ENCODE data around the gene LARGE1. TPM values are rescaled to one million over a fixed set of nuclear protein-coding genes. Genes with fewer than 3 reads are reported as not detected.

The LARGE1 gene
- total RNA-seq, 2 donors from 2014 or later, result 12.5 to 21.1 TPM

GRCh38 chr22:33891455-33891854, 28.8 kb downstream of the LARGE1 start:
- no peak for TF ChIP-seq CTCF (IDR thresholded peaks at IDR 0.05)
- no peak for TF ChIP-seq POLR2A (IDR thresholded peaks at IDR 0.05)
- WGBS, 2 donors, result 74 to 80% methylated on average over 5 of the region's 5 CpGs
- ATAC-seq, result no peak

GRCh38 chr22:33889748-33890147, 30.5 kb downstream of the LARGE1 start:
- ATAC-seq, result no peak
- intact Hi-C loops (cut with DNase I), result no loop called here
- H3K36me3 ChIP-seq (replicated peaks in 1 of 2; ENCODE audit: insufficient read depth in 1 of 2, low read depth in 2 of 2), result no peaks in the 10 kb centered on the region
- no peak for DNase-seq
- peaks cover 19% of the 10 kb centered on the region for H3K4me1 ChIP-seq
- no peaks in the 10 kb centered on the region for H3K9me3 ChIP-seq
- H3K27me3 ChIP-seq, result no peaks in the 10 kb centered on the region
- TF ChIP-seq POLR2A (IDR thresholded peaks at IDR 0.05) (no peak), CTCF (IDR thresholded peaks at IDR 0.05) (no peak)
- H3K4me3 ChIP-seq, result no peak overlapping the region
- WGBS, 2 donors, result 82 to 92% methylated on average over 4 to 5 of the region's 5 CpGs
- no peak overlapping the region for H3K27ac ChIP-seq

More at GRCh38 chr22:33891455-33891854, 28.8 kb downstream of the LARGE1 start:
- Histone ChIP-seq H3K27ac (no peak overlapping the region), H3K27me3 (no peaks in the 10 kb centered on the region), H3K36me3 (replicated peaks in 1 of 2; ENCODE audit: insufficient read depth in 1 of 2, low read depth in 2 of 2) (no peaks in the 10 kb centered on the region), H3K9me3 (no peaks in the 10 kb centered on the region), H3K4me1 (peaks cover 18% of the 10 kb centered on the region), H3K4me3 (no peak overlapping the region)
- DNase-seq, result no peak
- intact Hi-C loops (cut with DNase I), result no loop called here

DNA sequence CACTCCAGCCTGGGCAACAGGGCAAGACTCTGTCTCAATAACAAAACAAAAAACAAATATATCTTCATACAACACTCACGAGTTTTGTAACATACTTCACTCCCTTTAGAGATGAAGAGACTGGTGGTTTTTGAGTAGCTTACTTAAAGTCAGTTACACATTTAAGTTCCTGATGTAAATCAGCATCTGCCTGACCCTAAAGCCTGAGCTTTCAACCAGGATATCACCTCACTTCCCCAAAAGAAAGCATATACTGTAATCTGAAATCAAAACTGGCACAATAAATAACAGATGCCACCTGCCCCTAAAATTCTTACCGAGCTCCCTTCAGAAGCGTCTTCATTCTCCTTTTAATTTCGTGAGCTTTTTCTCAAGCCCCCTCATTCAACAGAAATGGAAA, 31.5 kb downstream of the LARGE1 start:
- H3K9me3 ChIP-seq, result no peaks in the 10 kb centered on the region
- no peak for DNase-seq
- intact Hi-C loops (cut with DNase I), result no loop called here
- H3K4me3 ChIP-seq, result no peak overlapping the region
- TF ChIP-seq CTCF (IDR thresholded peaks at IDR 0.05) (no peak), POLR2A (IDR thresholded peaks at IDR 0.05) (no peak)
- H3K36me3 ChIP-seq (replicated peaks in 1 of 2; ENCODE audit: insufficient read depth in 1 of 2, low read depth in 2 of 2), result no peaks in the 10 kb centered on the region
- WGBS, 2 donors, result 76 to 87% methylated on average over 4 of the region's 4 CpGs
- no peaks in the 10 kb centered on the region for H3K27me3 ChIP-seq
- no peak for ATAC-seq
- H3K4me1 ChIP-seq, result peaks cover 17% of the 10 kb centered on the region
- H3K27ac ChIP-seq, result no peak overlapping the region

DNA sequence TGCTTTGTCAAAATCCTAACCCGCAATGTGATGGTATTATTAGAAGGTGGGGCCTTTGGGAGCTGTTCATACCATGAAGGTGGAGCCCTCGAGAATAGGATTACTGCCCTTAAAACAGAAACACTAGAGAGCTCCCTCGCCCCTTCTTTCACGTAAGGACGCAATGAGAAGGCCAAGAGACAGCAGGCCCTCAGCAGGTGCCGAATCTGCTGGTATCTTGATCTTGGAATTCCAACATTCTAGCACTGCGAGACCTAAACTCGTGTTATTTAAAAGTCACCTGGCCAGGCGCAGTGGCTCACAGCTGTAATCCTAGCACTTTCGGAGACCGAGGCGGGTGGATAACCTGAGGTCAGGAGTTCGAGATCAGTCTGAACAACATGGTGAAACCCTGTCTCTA, 33.1 kb downstream of the LARGE1 start:
- Histone ChIP-seq H3K36me3 (replicated peaks in 1 of 2; ENCODE audit: insufficient read depth in 1 of 2, low read depth in 2 of 2) (no peaks in the 10 kb centered on the region), H3K4me1 (peaks cover 10% of the 10 kb centered on the region), H3K9me3 (no peaks in the 10 kb centered on the region), H3K27me3 (no peaks in the 10 kb centered on the region), H3K27ac (no peak overlapping the region), H3K4me3 (no peak overlapping the region)
- DNase-seq, result no peak
- WGBS, 2 donors, result 92 to 99% methylated on average over 13 of the region's 13 CpGs
- ATAC-seq, result no peak
- TF ChIP-seq CTCF (IDR thresholded peaks at IDR 0.05) (no peak), POLR2A (IDR thresholded peaks at IDR 0.05) (no peak)
- intact Hi-C loops (cut with DNase I), result no loop called here

- WGBS, 2 donors, result 90 to 93% methylated on average over 5 of the region's 5 CpGs
- no peaks in the 10 kb centered on the region for H3K9me3 ChIP-seq
- H3K4me3 ChIP-seq, result no peak overlapping the region
- DNase-seq (no peak), ATAC-seq (no peak)
- intact Hi-C loops (cut with DNase I), result no loop called here
- no peaks in the 10 kb centered on the region for H3K27me3 ChIP-seq
- H3K4me1 ChIP-seq, result peaks cover 10% of the 10 kb centered on the region
- no peaks in the 10 kb centered on the region for H3K36me3 ChIP-seq (replicated peaks in 1 of 2; ENCODE audit: insufficient read depth in 1 of 2, low read depth in 2 of 2)
- no peak for TF ChIP-seq CTCF (IDR thresholded peaks at IDR 0.05)
- no peak for TF ChIP-seq POLR2A (IDR thresholded peaks at IDR 0.05)
- H3K27ac ChIP-seq, result no peak overlapping the region
Measured at GRCh38 chr22:33886696-33887095, 33.6 kb downstream of the LARGE1 start.

Measured in body of pancreas (tissue), 4 donors.